Hematopoietic multipotent progenitor cell treated with erythropoietin and hydrocortisone succinate and interleukin-3 and kit ligand, for 8 days (in vitro differentiated cells): ENCODE data around the gene TMEM203.
"Not testable (repeated sequence)": the region's sequence is repeated elsewhere in the genome, so short reads cannot be mapped to it uniquely, and the experiment has no call there.

Source experiments
- DNase-seq: peaks from one replicate; pipeline ENCODE4 v3.0.0-alpha.2; 2015

TMEM203 gene, protein sequence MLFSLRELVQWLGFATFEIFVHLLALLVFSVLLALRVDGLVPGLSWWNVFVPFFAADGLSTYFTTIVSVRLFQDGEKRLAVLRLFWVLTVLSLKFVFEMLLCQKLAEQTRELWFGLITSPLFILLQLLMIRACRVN

GRCh38 chr9:137205126-137206069 is at the start of gene TMEM203, which contains the start of gene NDOR1:
TSS of gene TMEM203 (minus strand) at chr9:137205648. CDS start at chr9:137205414, 234 bp downstream.
TSS of gene NDOR1 (plus strand) at chr9:137205700. CDS start at chr9:137205778, 78 bp downstream.
- peak; percentile 88 for DNase-seq

- DNase-seq: peak; percentile 88
Observed at GRCh38 chr9:137254624-137255447, 49.4 kb upstream of the TMEM203 start, which contains the start of gene NELFB. TSS of gene NELFB (plus strand) at chr9:137255327.

- no peak for DNase-seq
Observed at GRCh38 chr9:137253717-137254623, 48.5 kb upstream of the TMEM203 start.

DNA sequence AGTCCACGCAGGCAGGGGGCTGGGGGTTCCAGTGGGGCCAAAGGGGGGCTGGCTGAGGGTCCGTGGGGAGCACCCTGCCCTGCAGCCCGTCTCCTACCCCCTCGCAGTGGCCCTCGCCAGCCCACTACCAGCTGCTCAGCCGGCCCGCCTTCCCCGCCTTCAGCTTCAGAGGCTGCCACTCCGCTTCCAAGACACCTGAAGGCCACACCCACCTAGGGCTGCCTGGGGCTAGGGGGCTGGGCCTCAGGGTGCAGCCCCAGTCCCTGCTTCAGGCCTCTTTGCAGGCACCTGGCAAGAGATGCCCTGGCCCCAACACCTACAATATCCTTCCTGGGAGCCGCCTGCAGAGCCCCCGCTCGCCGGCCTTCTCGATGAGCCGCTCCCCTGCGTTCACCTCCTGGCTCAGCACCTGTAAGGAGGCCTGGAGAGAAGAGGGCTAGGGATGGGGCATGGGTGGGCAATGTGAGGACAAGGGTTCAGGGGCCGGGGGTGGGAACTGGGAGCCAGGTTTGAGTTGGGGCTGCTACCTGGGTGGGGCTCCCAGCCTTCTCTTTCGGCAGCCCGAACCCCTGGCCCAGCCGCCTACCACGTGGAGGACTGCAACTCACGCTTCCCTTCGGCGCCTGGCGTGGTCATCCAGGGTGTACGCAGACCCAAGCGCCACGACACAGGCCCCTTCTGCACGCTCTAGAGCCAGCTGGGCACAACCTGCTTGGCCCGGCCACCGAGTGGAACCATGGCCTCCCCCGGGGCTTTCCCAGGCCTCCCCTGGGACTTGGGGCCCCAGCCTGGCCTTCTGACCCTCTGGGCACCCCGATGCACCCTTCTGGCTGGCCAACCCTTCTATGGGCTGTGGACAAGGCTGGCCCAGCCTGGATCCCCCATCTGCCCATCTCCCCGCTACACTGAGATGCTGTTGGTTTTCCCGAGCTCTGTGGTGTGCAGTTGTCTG is 47.4 kb upstream of the TMEM203 start:
- DNase-seq: no peak

DNA sequence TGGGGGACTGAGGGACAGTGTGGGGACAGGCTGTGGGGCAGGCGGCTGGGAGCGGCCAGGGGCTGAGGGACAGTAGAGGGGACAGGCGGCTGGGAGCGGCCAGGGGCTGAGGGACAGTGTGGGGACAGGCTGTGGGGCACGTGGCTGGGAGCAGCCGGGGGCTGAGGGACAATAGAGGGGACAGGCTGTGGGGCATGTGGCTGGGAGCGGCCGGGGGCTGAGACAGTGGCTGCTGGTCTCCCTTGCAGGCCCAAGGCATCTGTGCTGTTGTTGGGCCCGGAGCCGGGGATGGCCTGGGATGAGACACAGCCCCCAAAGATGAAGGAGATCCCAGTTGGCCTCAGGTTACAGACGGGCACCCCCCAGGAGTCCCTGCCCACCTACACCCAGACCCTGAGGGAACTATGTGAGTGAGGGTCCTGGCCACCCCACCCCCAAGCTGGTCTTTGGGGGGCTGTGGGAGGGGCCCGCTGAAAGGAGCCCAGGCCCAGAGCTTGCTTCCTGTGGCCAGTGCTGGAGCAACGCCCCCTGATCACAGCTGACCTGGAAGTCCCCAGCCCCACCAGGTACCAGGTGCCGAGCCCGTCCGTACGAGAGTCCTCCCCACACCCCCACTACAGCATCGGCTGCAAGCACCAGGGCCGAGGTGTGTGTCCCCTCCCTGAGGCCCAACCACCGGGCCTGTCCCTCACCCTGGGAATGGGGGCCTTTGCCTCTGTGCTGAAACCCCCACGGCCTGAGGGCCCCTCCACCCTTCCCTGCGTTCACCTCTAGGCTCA is 46.2 kb upstream of the TMEM203 start:
- DNase-seq: no peak

DNA sequence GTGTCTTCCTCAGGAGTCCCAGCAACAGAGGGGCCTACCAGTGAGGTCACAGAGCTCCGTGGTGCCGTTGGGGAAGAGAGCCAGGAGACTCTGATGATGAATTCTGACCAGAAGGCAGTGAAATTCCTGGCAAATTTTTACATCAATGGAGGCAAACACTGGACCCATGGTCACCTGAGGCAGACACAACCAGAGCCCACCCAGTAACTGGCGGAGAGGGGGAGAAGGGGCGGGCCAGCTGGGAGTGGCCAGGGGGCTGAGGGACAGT is 45.7 kb upstream of the TMEM203 start, which contains the start of gene STPG3:
Gene STPG3, plus strand, starts transcription at position 93 of the 268 bp plus-strand sequence. Its CDS starts 1 bp downstream, at position 94.
- DNase-seq: no peak

GRCh38 chr9:137250329-137251193 is 45.1 kb upstream of the TMEM203 start:
- no peak for DNase-seq

DNA sequence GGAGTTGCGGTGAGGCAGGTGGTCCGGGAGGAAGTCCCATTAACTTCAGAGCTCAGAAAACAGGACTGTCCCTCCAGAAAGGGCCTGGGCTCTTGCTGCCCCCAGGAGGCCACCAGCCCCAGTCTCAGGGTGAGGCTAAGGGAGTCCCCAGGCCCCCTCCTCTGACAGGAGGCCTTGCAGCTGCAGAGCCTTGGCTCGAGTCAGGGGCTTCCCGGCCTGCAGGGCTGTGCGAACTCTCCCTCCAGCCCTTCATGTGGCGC is 42.4 kb upstream of the TMEM203 start:
- no peak for DNase-seq

- no peak for DNase-seq
Observed at GRCh38 chr9:137247135-137247915, 41.9 kb upstream of the TMEM203 start.

- DNase-seq: no peak
Observed at GRCh38 chr9:137245450-137246421, 40.3 kb upstream of the TMEM203 start.

GRCh38 chr9:137244486-137245449 is 39.3 kb upstream of the TMEM203 start:
- DNase-seq: no peak

- DNase-seq: no peak
Observed at GRCh38 chr9:137243626-137244485, 38.4 kb upstream of the TMEM203 start.

DNA sequence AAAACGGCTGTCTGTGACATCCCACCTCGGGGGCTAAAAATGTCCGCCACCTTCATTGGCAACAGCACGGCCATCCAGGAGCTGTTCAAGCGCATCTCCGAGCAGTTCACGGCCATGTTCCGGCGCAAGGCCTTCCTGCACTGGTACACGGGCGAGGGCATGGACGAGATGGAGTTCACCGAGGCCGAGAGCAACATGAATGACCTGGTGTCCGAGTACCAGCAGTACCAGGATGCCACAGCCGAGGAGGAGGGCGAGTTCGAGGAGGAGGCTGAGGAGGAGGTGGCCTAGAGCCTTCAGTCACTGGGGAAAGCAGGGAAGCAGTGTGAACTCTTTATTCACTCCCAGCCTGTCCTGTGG is 37.8 kb upstream of the TMEM203 start:
- DNase-seq: not testable (repeated sequence)

DNA sequence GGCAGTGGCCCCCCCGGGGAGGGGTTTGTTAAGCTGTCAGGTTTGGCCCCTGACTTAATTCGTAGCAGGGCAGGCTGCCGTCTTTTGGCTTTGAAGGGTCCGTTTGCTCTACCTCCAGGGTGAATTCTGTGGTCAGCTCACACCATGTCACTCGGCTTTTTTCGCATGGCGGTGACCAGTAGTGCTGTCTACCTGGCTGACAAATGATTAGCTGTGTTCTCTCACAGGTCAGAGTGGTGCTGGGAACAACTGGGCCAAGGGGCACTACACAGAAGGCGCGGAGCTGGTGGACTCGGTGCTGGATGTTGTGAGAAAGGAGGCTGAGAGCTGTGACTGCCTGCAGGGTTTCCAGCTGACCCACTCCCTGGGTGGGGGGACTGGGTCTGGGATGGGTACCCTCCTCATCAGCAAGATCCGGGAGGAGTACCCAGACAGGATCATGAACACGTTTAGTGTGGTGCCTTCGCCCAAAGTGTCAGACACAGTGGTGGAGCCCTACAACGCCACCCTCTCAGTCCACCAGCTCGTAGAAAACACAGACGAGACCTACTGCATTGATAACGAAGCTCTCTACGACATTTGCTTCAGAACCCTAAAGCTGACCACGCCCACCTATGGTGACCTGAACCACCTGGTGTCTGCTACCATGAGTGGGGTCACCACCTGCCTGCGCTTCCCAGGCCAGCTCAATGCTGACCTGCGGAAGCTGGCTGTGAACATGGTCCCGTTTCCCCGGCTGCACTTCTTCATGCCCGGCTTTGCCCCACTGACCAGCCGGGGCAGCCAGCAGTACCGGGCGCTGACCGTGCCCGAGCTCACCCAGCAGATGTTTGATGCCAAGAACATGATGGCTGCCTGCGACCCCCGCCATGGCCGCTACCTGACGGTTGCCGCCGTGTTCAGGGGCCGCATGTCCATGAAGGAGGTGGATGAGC is 37.1 kb upstream of the TMEM203 start:
- DNase-seq: no peak
